H1 (cell line): ENCODE results near the gene NAXE. TPM values are rescaled to one million over a fixed set of nuclear protein-coding genes. Genes with fewer than 3 reads are reported as not detected.
A peak's percentile ranks its signal among the peaks of the same experiment; 100 is the strongest.

ENCODE experiments used
- CTCF ChIA-PET: fragments of 300-600 bp; sonication (Branson Sonifier 250); formaldehyde crosslinking; loops from one replicate; lab custom pipeline; 2021; ENCODE audit not compliant: partially characterized antibody; lab: Charles Lee
- POLR2A ChIA-PET: fragments of 300-600 bp; sonication (Branson Sonifier 250); formaldehyde crosslinking; loops from one replicate; lab custom pipeline; 2021; ENCODE audit warnings: inconsistent platforms; ENCODE audit not compliant: partially characterized antibody; lab: Charles Lee
- DNase-seq, 2 experiments: peaks; one replicate each; pipeline versions ENCODE4 v3.0.0 to v3.0.0-alpha.2; 2010 to 2022; ENCODE audit warnings: low spot score in 2 of 2, low read depth in 1 of 2, mixed read lengths in 1 of 2
- FAIRE-seq: peaks from 2 replicates; lab custom pipeline; 2011; peaks lifted over from hg19 to GRCh38; lab: Jason Lieb, UNC
- H2AFZ ChIP-seq: 2 replicates; pipeline ENCODE4 v1.8.1; 2012; ENCODE audit warnings: low read length, inconsistent platforms
- H2AK5ac ChIP-seq: 2 replicates; pipeline ENCODE4 v1.6.1; 2013; ENCODE audit warnings: low read depth, low read length
- H2BK120ac ChIP-seq: replicated peaks from 2 replicates; pipeline ENCODE3; 2013; ENCODE audit warnings: low read depth, low read length, inconsistent platforms
- H2BK12ac ChIP-seq: 2 replicates; pipeline ENCODE4 v1.6.1; 2013; ENCODE audit warnings: low read depth, low read length
- H2BK15ac ChIP-seq: 2 replicates; pipeline ENCODE4 v1.6.1; 2013; ENCODE audit warnings: low read length
- H2BK20ac ChIP-seq: 2 replicates; pipeline ENCODE4 v1.6.1; 2013; ENCODE audit warnings: low read length
- H2BK5ac ChIP-seq: 2 replicates; pipeline ENCODE4 v1.6.1; 2013; ENCODE audit warnings: low read depth, low read length
- H3K14ac ChIP-seq: 2 replicates; pipeline ENCODE4 v1.6.1; 2013; ENCODE audit warnings: inconsistent platforms; ENCODE audit not compliant: insufficient read length
- H3K18ac ChIP-seq: 2 replicates; pipeline ENCODE4 v1.6.1; 2013; ENCODE audit warnings: low read length; ENCODE audit errors: extremely low read depth
- H3K23ac ChIP-seq: 2 replicates; pipeline ENCODE4 v1.6.1; 2013; ENCODE audit warnings: inconsistent platforms; ENCODE audit not compliant: insufficient read length
- H3K23me2 ChIP-seq: 2 replicates; pipeline ENCODE4 v1.6.1; 2013; ENCODE audit warnings: low read depth, low read length
- H3K27ac ChIP-seq: 2 replicates; pipeline ENCODE4 v1.6.1; 2011; ENCODE audit warnings: low read depth, low read length, inconsistent platforms
- H3K27me3 ChIP-seq, 4 experiments: replicated peaks in 1 of 4; 1 replicate in 1 of 4; 2 replicates in 3 of 4; pipeline versions ENCODE4 v1.6.1 to v1.8.1; 2011 to 2013; ENCODE audit warnings: low read length in 3 of 4, mild to moderate bottlenecking in 3 of 4, inconsistent platforms in 2 of 4, mixed read lengths in 2 of 4, moderate library complexity in 1 of 4; ENCODE audit not compliant: control insufficient read depth in 3 of 4, insufficient read depth in 3 of 4; ENCODE audit errors: extremely low read depth in 1 of 4
- H3K36me3 ChIP-seq, 4 experiments: 2 replicates each; pipeline versions ENCODE4 v1.6.1 to v1.8.1; 2011 to 2013; ENCODE audit warnings: mild to moderate bottlenecking in 4 of 4, low read length in 3 of 4, moderate library complexity in 2 of 4, control low read depth in 1 of 4, inconsistent platforms in 1 of 4; ENCODE audit not compliant: insufficient read depth in 4 of 4, control insufficient read depth in 2 of 4
- H3K4ac ChIP-seq: replicated peaks from 2 replicates; pipeline ENCODE3; 2013; ENCODE audit warnings: low read length, low read depth, mixed read lengths, inconsistent platforms; ENCODE audit not compliant: insufficient read length
- H3K4me1 ChIP-seq, 4 experiments: replicated peaks in 1 of 4; 1 replicate in 1 of 4; 2 replicates in 3 of 4; pipeline versions ENCODE4 v1.6.1 to v1.8.1; 2011 to 2013; ENCODE audit warnings: low read length in 3 of 4, inconsistent platforms in 2 of 4, mixed read lengths in 1 of 4; ENCODE audit not compliant: insufficient read depth in 4 of 4, control insufficient read depth in 3 of 4
- H3K4me2 ChIP-seq, 2 experiments: 2 replicates each; pipeline versions ENCODE4 v1.6.1 to v1.8.1; 2011 to 2013; ENCODE audit warnings: low read depth in 2 of 2, low read length in 2 of 2, control low read depth in 1 of 2, inconsistent platforms in 1 of 2, mild to moderate bottlenecking in 1 of 2; ENCODE audit not compliant: insufficient read depth in 1 of 2
- H3K4me3 ChIP-seq, 4 experiments: fragments of 200-600, 300-600 bp in 1 of 4; sonication (generic), shearing (Covaris generic), sonication (Bioruptor Twin) in 1 of 4; 2 replicates each; pipeline versions ENCODE4 v1.5.1 to v1.8.1; 2011 to 2016; ENCODE audit warnings: low read length in 4 of 4, low read depth in 3 of 4, control low read depth in 2 of 4, inconsistent platforms in 2 of 4, mild to moderate bottlenecking in 2 of 4, mixed read lengths in 1 of 4, moderate library complexity in 1 of 4; ENCODE audit not compliant: insufficient read depth in 2 of 4; ENCODE audit errors: extremely low read depth in 1 of 4
- H3K56ac ChIP-seq: replicated peaks from 2 replicates; pipeline ENCODE3; 2013; ENCODE audit warnings: low read depth, mild to moderate bottlenecking, mixed read lengths, low read length, inconsistent platforms; ENCODE audit not compliant: insufficient read length
- H3K79me1 ChIP-seq: 2 replicates; pipeline ENCODE4 v1.6.1; 2013; ENCODE audit warnings: low read depth, low read length, control low read depth
- H3K79me2 ChIP-seq, 2 experiments: 2 replicates each; pipeline versions ENCODE4 v1.6.1 to v1.8.1; 2012 to 2013; ENCODE audit warnings: low read length in 2 of 2, mild to moderate bottlenecking in 2 of 2, inconsistent platforms in 1 of 2; ENCODE audit not compliant: insufficient read depth in 2 of 2, control insufficient read depth in 1 of 2
- H3K9ac ChIP-seq, 4 experiments: replicated peaks in 1 of 4; 1 replicate in 1 of 4; 2 replicates in 3 of 4; pipeline versions ENCODE4 v1.6.1 to v1.8.1; 2011 to 2013; ENCODE audit warnings: low read depth in 3 of 4, low read length in 3 of 4, control low read depth in 2 of 4, mild to moderate bottlenecking in 2 of 4, moderate library complexity in 2 of 4, inconsistent platforms in 1 of 4; ENCODE audit errors: extremely low read depth in 1 of 4
- H3K9me3 ChIP-seq, 2 experiments: 2 replicates each; pipeline versions ENCODE4 v1.6.1 to v1.8.1; 2012 to 2013; ENCODE audit warnings: mild to moderate bottlenecking in 2 of 2, moderate library complexity in 2 of 2, control low read depth in 1 of 2, inconsistent platforms in 1 of 2, low read depth in 1 of 2, low read length in 1 of 2, mixed read lengths in 1 of 2; ENCODE audit not compliant: insufficient read depth in 2 of 2
- H4K20me1 ChIP-seq, 2 experiments: replicated peaks in 1 of 2; 2 replicates each; pipeline versions ENCODE3 to v1.8.1; 2011 to 2013; ENCODE audit warnings: inconsistent platforms in 2 of 2, low read length in 2 of 2, mild to moderate bottlenecking in 1 of 2; ENCODE audit not compliant: insufficient read depth in 2 of 2, control insufficient read depth in 1 of 2
- H4K5ac ChIP-seq: 2 replicates; pipeline ENCODE4 v1.6.1; 2013; ENCODE audit warnings: low read length, low read depth, mixed read lengths, inconsistent platforms; ENCODE audit not compliant: insufficient read length
- H4K8ac ChIP-seq: 2 replicates; pipeline ENCODE4 v1.8.0; 2013; ENCODE audit warnings: mild to moderate bottlenecking, moderate library complexity, low read length, inconsistent platforms; ENCODE audit not compliant: insufficient read depth; ENCODE audit errors: extremely low read depth
- H4K91ac ChIP-seq: replicated peaks from 2 replicates; pipeline ENCODE3; 2013; ENCODE audit warnings: low read length, mixed read lengths, inconsistent platforms; ENCODE audit not compliant: insufficient read length
- CREB1 ChIP-seq: IDR thresholded peaks from 2 replicates; pipeline ENCODE4 v1.6.1; 2012; ENCODE audit warnings: inconsistent platforms
- EGR1 ChIP-seq: IDR thresholded peaks from 2 replicates; pipeline ENCODE4 v1.6.1; 2011; ENCODE audit warnings: low read depth, low read length, borderline replicate concordance
- RFX5 ChIP-seq: IDR thresholded peaks from 2 replicates; pipeline ENCODE4 v1.6.1; 2011; ENCODE audit warnings: low read depth, low read length, improper control_type of control experiment, borderline replicate concordance
- SIN3A ChIP-seq, 2 experiments: IDR thresholded peaks in 1 of 2; conservative IDR thresholded peaks in 1 of 2; 2 replicates each; pipeline ENCODE4 v1.6.1; 2011 to 2012; ENCODE audit warnings: low read length in 2 of 2, improper control_type of control experiment in 1 of 2, low read depth in 1 of 2, mild to moderate bottlenecking in 1 of 2
- SRF ChIP-seq: IDR thresholded peaks from 2 replicates; pipeline ENCODE4 v1.6.1; 2011; ENCODE audit warnings: mild to moderate bottlenecking, low read depth, low read length, moderate library complexity
- TEAD4 ChIP-seq: IDR thresholded peaks from 2 replicates; pipeline ENCODE4 v1.6.1; 2012; ENCODE audit warnings: low read depth, low read length, inconsistent platforms, mixed read lengths
- WGBS, 2 experiments: shearing (Covaris generic) in 1 of 2; methylation state at CpG; one replicate each; pipeline versions ENCODE4 v1.1.6 to v1.1.7; 2013 to 2015; ENCODE audit warnings: low lambda C conversion rate in 2 of 2, mixed read lengths in 2 of 2, inconsistent platforms in 1 of 2, low coverage in 1 of 2, missing lambda C conversion rate in 1 of 2; ENCODE audit not compliant: insufficient replicate concordance in 2 of 2, insufficient coverage in 1 of 2, insufficient read length in 1 of 2; ENCODE audit errors: extremely low coverage in 1 of 2, missing lambda C conversion rate in 1 of 2; 5-methylcytosine and 5-hydroxymethylcytosine counted together
- polyA plus RNA-seq, 7 experiments: library from polyadenylated mRNA; depleted of rRNA in 3 of 7; stranded (reverse) in 5 of 7; unstranded in 2 of 7; fragments of >200 nt in 5 of 7; fragments of 200-250 nt in 2 of 7; gene quantifications; 1 replicate in 5 of 7; 2 replicates in 1 of 7; 4 replicates in 1 of 7; pipeline versions ENCODE4 v1.2.1 to v1.2.3, GENCODE V29; 2011 to 2013; ENCODE audit warnings: missing spikeins in 2 of 7, mixed read lengths in 2 of 7
- total RNA-seq: library from RNA; stranded (reverse); fragmentation: NEBNext Ultra II Directional; extraction: Animal tissue kit (Norgen Biotek cat#: 25700); gene quantifications from 2 replicates; pipeline ENCODE4 v1.2.1, GENCODE V29; 2021

Gene NAXE
- total and polyA plus RNA-seq, 2 of the 8 experiments (the other 6 are each of a cell fraction or from before 2014, with no cell fraction given): 73.1 to 74.3 TPM

DNA sequence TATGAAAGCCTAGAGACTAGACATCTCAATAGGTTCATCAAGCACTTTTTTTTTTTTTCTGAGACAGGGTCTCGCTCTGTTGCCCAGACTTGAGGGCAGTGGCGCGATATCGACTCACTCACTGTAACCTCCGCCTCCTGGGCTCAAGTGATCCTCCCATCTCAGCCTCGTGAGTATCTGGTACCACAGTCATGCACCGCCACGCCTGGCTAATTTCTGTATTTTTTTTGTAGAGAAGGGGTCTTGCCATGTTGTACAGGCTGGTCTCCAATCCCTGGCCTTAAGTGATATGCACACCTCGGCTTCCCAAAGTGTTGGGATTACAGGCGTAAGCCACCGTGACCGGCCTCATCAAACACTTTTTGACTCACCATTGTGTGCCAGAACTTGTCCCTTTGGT is 10.3 kb downstream of the NAXE start:
- Histone ChIP-seq H2AFZ (peak overlapping the region; percentile 91), H3K56ac (no peak overlapping the region), H3K79me1 (peaks cover 2% of the 10 kb centered on the region; the same call in 1 of the 2 replicates), H4K8ac (no peak overlapping the region), H2AK5ac (0 out of 2 replicates have a peak overlapping the region, but pooled peaks have one; percentile 45), H3K4me3 (peak overlapping the region; percentile 86 to 97 (median 91)), H2BK5ac (peak overlapping the region; percentile 12; the same call in 1 of the 2 replicates), H3K79me2 (peaks cover 3 to 19% of the 10 kb centered on the region in 2 experiments), H3K9me3 (no peaks in the 10 kb centered on the region), H4K5ac (peak overlapping the region; percentile 13), H3K14ac (no peak overlapping the region), H2BK120ac (no peak overlapping the region), H3K27ac (0 out of 2 replicates have a peak overlapping the region, but pooled peaks have one; percentile 73), H2BK12ac (no peak overlapping the region), H4K20me1 (peaks cover 0 to 1% of the 10 kb centered on the region in 2 experiments), H3K18ac (no peak overlapping the region), H3K23me2 (peaks cover 5% of the 10 kb centered on the region; the same call in 1 of the 2 replicates), H2BK20ac (no peak overlapping the region), H2BK15ac (no peak overlapping the region), H3K27me3 (no peaks in the 10 kb centered on the region), H3K9ac (peak overlapping the region in 3 of 4 experiments; percentile 60 to 84 (median 84); a peak in 6 of 7 replicates), H3K4ac (no peak overlapping the region), H3K4me2 (peak overlapping the region; percentile 55 to 73), H3K36me3 (peaks cover 9 to 20% (median 19%) of the 10 kb centered on the region in 4 experiments), H3K23ac (no peak overlapping the region), H3K4me1 (peaks cover 0 to 8% (median 3%) of the 10 kb centered on the region in 4 experiments; a peak in 5 of 7 replicates), H4K91ac (peak overlapping the region; percentile 62)
- 92% methylated on average over 12 of the region's 12 CpGs; no CpG with 5 or more reads in 1 of the 2 experiments for WGBS, 2 experiments
- TF ChIP-seq EGR1 (no peak), SRF (no peak), CREB1 (no peak), RFX5 (no peak), SIN3A (conservative IDR thresholded peaks at IDR 0.05 in 1 of 2, IDR thresholded peaks at IDR 0.05 in 1 of 2; ENCODE audit: low read depth in 1 of 2, low read length in 2 of 2) (no peak), TEAD4 (no peak)
- DNase-seq: no peak
- ChIA-PET POLR2A (interaction anchor here (0.6 to 6.6 kb wide), 13 partner anchors 9 to 165 kb away, joined by 3 to 66 read pairs (median 3); partner anchors contain the start of genes NAXE and PRCC), CTCF (interaction anchor here (0.6 to 5.7 kb wide), 23 partner anchors 9 to 1037 kb away, joined by 3 to 45 read pairs (median 4); partner anchors contain the start of genes HAPLN2, IQGAP3, NAXE and NES)
- no peak for FAIRE-seq
